Suppressor macrophage (primary cell): Measurements from ENCODE around the gene TEPSIN.

Source experiments
- DNase-seq, 4 experiments: peaks; one replicate each; pipeline ENCODE4 v3.0.0-alpha.2; 2020 to 2022

The TEPSIN gene

GRCh38 chr17:81197409-81197795, 41.5 kb downstream of the TEPSIN start:
- no peak for DNase-seq

- no peak for DNase-seq
Observed at GRCh38 chr17:81196505-81197408, 42.1 kb downstream of the TEPSIN start.

GRCh38 chr17:81195941-81196495, 42.8 kb downstream of the TEPSIN start:
- DNase-seq = no peak

- no peak for DNase-seq
Observed at GRCh38 chr17:81194941-81195901, 43.6 kb downstream of the TEPSIN start.

- DNase-seq = no peak
Observed at GRCh38 chr17:81194225-81194760, 44.6 kb downstream of the TEPSIN start.

- no peak for DNase-seq
Observed at GRCh38 chr17:81193470-81194224, 45.2 kb downstream of the TEPSIN start.

- no peak for DNase-seq
Observed at GRCh38 chr17:81193051-81193410, 45.8 kb downstream of the TEPSIN start.

GRCh38 chr17:81192386-81193050, 46.3 kb downstream of the TEPSIN start:
- DNase-seq = no peak

GRCh38 chr17:81191646-81192045, 47.2 kb downstream of the TEPSIN start:
- DNase-seq = no peak

- DNase-seq = no peak
Observed at GRCh38 chr17:81191116-81191515, 47.7 kb downstream of the TEPSIN start.

GRCh38 chr17:81190591-81190990, 48.3 kb downstream of the TEPSIN start:
- no peak for DNase-seq

- DNase-seq = peak in 3 of 4 experiments; percentile 25 to 50 (median 27)
Observed at GRCh38 chr17:81189670-81190530, 49.0 kb downstream of the TEPSIN start.

- DNase-seq = no peak
Observed at GRCh38 chr17:81189016-81189415, 49.8 kb downstream of the TEPSIN start.

- no peak for DNase-seq
Observed at GRCh38 chr17:81188491-81188840, 50.4 kb downstream of the TEPSIN start.

GRCh38 chr17:81187586-81188490, 51.0 kb downstream of the TEPSIN start:
- no peak for DNase-seq

- no peak for DNase-seq
Observed at GRCh38 chr17:81187120-81187519, 51.7 kb downstream of the TEPSIN start.

- DNase-seq = no peak
Observed at GRCh38 chr17:81186203-81186602, 52.7 kb downstream of the TEPSIN start.

GRCh38 chr17:81184555-81184954, 54.3 kb downstream of the TEPSIN start:
- DNase-seq = no peak

- no peak for DNase-seq
Observed at GRCh38 chr17:81183807-81184206, 55.0 kb downstream of the TEPSIN start.
